Stimulated activated naive CD8-positive, alpha-beta T cell treated with anti-CD3 and anti-CD28 coated beads, Interleukin-15, Interleukin-2, amounts not matched to agents 100 ng/mL and 50 ng/mL, for 24 hours (primary cell): Measurements from ENCODE around the gene TMEM150B.

ENCODE experiments used
- H3K27ac Mint-ChIP-seq: one replicate; pipeline ENCODE4 v1.8.0; 2021; ENCODE audit warnings: mild to moderate bottlenecking, mixed read lengths
- H3K27me3 Mint-ChIP-seq: one replicate; pipeline ENCODE4 v1.8.0; 2021; ENCODE audit warnings: mixed read lengths
- H3K36me3 Mint-ChIP-seq: one replicate; pipeline ENCODE4 v1.8.0; 2021; ENCODE audit warnings: low read depth, mixed read lengths
- H3K4me1 Mint-ChIP-seq: one replicate; pipeline ENCODE4 v1.8.0; 2021; ENCODE audit warnings: low read depth, mixed read lengths
- H3K4me3 Mint-ChIP-seq: one replicate; pipeline ENCODE4 v1.8.0; 2021; ENCODE audit warnings: mild to moderate bottlenecking, mixed read lengths
- H3K9me3 Mint-ChIP-seq: one replicate; pipeline ENCODE4 v1.8.0; 2021; ENCODE audit warnings: mixed read lengths

The TMEM150B gene

GRCh38 chr19:55287361-55288079 lies 37.6 kb downstream of the TMEM150B start:
- Mint-ChIP-seq H3K4me1 (peaks cover 17% of the 10 kb centered on the region), H3K27ac (no peak overlapping the region), H3K4me3 (no peak overlapping the region), H3K36me3 (no peaks in the 10 kb centered on the region), H3K27me3 (no peaks in the 10 kb centered on the region), H3K9me3 (no peaks in the 10 kb centered on the region)

GRCh38 chr19:55285229-55285890 lies 39.8 kb downstream of the TMEM150B start:
- H3K9me3 Mint-ChIP-seq, result no peaks in the 10 kb centered on the region
- H3K4me1 Mint-ChIP-seq, result peaks cover 20% of the 10 kb centered on the region
- no peak overlapping the region for H3K4me3 Mint-ChIP-seq
- H3K27me3 Mint-ChIP-seq, result no peaks in the 10 kb centered on the region
- H3K27ac Mint-ChIP-seq, result no peak overlapping the region
- no peaks in the 10 kb centered on the region for H3K36me3 Mint-ChIP-seq

GRCh38 chr19:55284405-55285058 lies 40.6 kb downstream of the TMEM150B start:
- Mint-ChIP-seq H3K9me3 (no peaks in the 10 kb centered on the region), H3K27ac (no peak overlapping the region)

GRCh38 chr19:55283548-55284377 lies 41.4 kb downstream of the TMEM150B start, which contains the start of gene BRSK1:
Gene BRSK1, plus strand, starts transcription at chr19:55283997. Its CDS starts 446 bp downstream, at chr19:55284443.
- Mint-ChIP-seq H3K27ac (peak within 1 kb of the TSS; percentile 13), H3K27me3 (no peaks in the 10 kb centered on the region), H3K36me3 (peaks cover 4% of the 10 kb centered on the region), H3K4me1 (peaks cover 31% of the 10 kb centered on the region), H3K9me3 (no peaks in the 10 kb centered on the region), H3K4me3 (peak within 1 kb of the TSS; percentile 0)

More at GRCh38 chr19:55284405-55285058, 40.6 kb downstream of the TMEM150B start:
- H3K4me1 Mint-ChIP-seq, result peaks cover 25% of the 10 kb centered on the region
- no peaks in the 10 kb centered on the region for H3K27me3 Mint-ChIP-seq
- no peak overlapping the region for H3K4me3 Mint-ChIP-seq
- peaks cover 4% of the 10 kb centered on the region for H3K36me3 Mint-ChIP-seq

GRCh38 chr19:55279770-55280643 lies 45.1 kb downstream of the TMEM150B start, which contains the start of gene HSPBP1:
Gene HSPBP1, minus strand, starts transcription at chr19:55280110. Its CDS starts 502 bp downstream, at chr19:55279608.
- Mint-ChIP-seq H3K27ac (peak within 1 kb of the TSS; percentile 98), H3K9me3 (no peaks in the 10 kb centered on the region), H3K4me1 (peaks cover 52% of the 10 kb centered on the region), H3K27me3 (no peaks in the 10 kb centered on the region), H3K36me3 (peaks cover 28% of the 10 kb centered on the region), H3K4me3 (peak within 1 kb of the TSS; percentile 94)

- peaks cover 52% of the 10 kb centered on the region for H3K4me1 Mint-ChIP-seq
- H3K27ac Mint-ChIP-seq, result peak overlapping the region; percentile 98
- H3K9me3 Mint-ChIP-seq, result no peaks in the 10 kb centered on the region
- H3K4me3 Mint-ChIP-seq, result peak overlapping the region; percentile 94
- H3K27me3 Mint-ChIP-seq, result no peaks in the 10 kb centered on the region
- peaks cover 34% of the 10 kb centered on the region for H3K36me3 Mint-ChIP-seq
Observed at GRCh38 chr19:55279340-55279739, 45.8 kb downstream of the TMEM150B start.

- Mint-ChIP-seq H3K27me3 (no peaks in the 10 kb centered on the region), H3K27ac (peak overlapping the region; percentile 72), H3K9me3 (no peaks in the 10 kb centered on the region), H3K4me1 (peaks cover 51% of the 10 kb centered on the region), H3K36me3 (peaks cover 36% of the 10 kb centered on the region), H3K4me3 (peak overlapping the region; percentile 94)
Observed at GRCh38 chr19:55278391-55279135, 46.6 kb downstream of the TMEM150B start.

- H3K27ac Mint-ChIP-seq, result no peak overlapping the region
Observed at GRCh38 chr19:55277494-55277893, 47.6 kb downstream of the TMEM150B start.

GRCh38 chr19:55276720-55277430 lies 48.3 kb downstream of the TMEM150B start:
- H3K36me3 Mint-ChIP-seq, result peaks cover 52% of the 10 kb centered on the region
- H3K4me1 Mint-ChIP-seq, result peaks cover 44% of the 10 kb centered on the region
- H3K27ac Mint-ChIP-seq, result no peak overlapping the region
- H3K27me3 Mint-ChIP-seq, result no peaks in the 10 kb centered on the region
- no peaks in the 10 kb centered on the region for H3K9me3 Mint-ChIP-seq
- no peak overlapping the region for H3K4me3 Mint-ChIP-seq

More at GRCh38 chr19:55277494-55277893, 47.6 kb downstream of the TMEM150B start:
- Mint-ChIP-seq H3K9me3 (no peaks in the 10 kb centered on the region), H3K36me3 (peaks cover 46% of the 10 kb centered on the region), H3K4me1 (peaks cover 44% of the 10 kb centered on the region), H3K4me3 (no peak overlapping the region), H3K27me3 (no peaks in the 10 kb centered on the region)

GRCh38 chr19:55275851-55276719 lies 49.1 kb downstream of the TMEM150B start:
- H3K36me3 Mint-ChIP-seq, result peaks cover 53% of the 10 kb centered on the region
- H3K4me1 Mint-ChIP-seq, result peaks cover 39% of the 10 kb centered on the region
- H3K4me3 Mint-ChIP-seq, result no peak overlapping the region
- no peak overlapping the region for H3K27ac Mint-ChIP-seq
- H3K27me3 Mint-ChIP-seq, result no peaks in the 10 kb centered on the region
- no peaks in the 10 kb centered on the region for H3K9me3 Mint-ChIP-seq

GRCh38 chr19:55273978-55274707 lies 51.0 kb downstream of the TMEM150B start:
- no peaks in the 10 kb centered on the region for H3K27me3 Mint-ChIP-seq
- H3K9me3 Mint-ChIP-seq, result no peaks in the 10 kb centered on the region
- no peak overlapping the region for H3K4me3 Mint-ChIP-seq
- peaks cover 65% of the 10 kb centered on the region for H3K36me3 Mint-ChIP-seq
- no peak overlapping the region for H3K27ac Mint-ChIP-seq
- H3K4me1 Mint-ChIP-seq, result peaks cover 26% of the 10 kb centered on the region
